NCI-H82 treated with DMSO at 0.1 percent for 48 hours (cell line): ENCODE data around the gene SEMA5A.
A peak's percentile ranks its signal among the peaks of the same experiment; 100 is the strongest.

Source experiments
- DNase-seq: peaks from one replicate; lab custom pipeline; 2025; ENCODE audit not compliant: unreplicated experiment; lab: John Stamatoyannopoulos, UW

Gene SEMA5A

DNA sequence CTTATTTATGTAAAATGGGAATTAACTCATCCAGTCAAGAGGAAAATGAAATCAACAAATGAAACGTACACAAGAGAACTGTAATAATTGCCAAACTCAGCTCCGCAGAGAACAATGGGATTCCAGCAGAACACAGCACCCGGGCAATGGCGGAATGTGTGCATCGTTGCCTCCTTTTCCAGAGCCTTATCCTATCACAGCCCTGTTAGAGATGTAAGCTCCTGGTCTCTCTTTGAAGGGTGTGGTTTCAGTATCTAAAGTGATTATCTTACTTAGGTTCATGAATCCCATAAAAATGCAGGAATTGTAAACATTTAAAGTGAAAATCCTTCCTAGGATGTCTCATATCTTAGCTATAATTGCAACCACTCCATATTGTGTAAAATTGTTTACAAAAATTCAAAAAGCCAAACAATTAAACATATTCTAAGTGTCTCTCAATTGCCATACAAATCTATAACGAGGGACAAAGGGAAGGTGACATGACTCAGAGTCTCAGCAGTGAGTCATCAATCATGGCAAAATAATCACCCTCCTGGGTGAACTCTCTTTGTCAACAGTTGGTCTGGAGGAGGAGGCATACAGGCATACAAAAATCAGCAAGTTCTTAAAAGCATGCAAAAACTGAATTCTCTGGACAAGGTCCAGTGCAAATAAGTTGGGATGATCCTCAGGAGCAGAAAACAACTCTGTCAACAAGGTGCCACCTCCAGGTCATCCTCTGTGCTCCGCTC is 22.6 kb downstream of the SEMA5A start:
- DNase-seq = no peak

GRCh38 chr5:9519537-9519936 is 26.3 kb downstream of the SEMA5A start:
- no peak for DNase-seq

DNA sequence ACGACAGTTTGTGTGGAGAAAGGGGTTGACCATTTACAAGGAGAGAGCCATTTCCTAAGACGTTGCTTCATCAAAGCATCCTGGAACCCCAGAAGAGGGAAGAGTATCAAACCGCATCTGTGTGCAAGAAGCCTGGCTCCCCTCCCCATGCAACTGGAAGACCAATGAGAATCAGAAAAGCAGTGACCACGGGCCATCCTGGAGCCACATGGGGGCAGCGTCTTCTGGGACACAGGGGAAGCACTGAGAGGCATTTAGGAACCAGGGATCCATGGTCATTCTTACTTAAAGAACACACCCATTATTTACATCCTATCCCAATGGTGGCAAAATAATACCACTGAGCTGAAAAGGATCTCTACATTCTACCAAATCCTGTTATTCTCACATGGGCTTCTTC is 29.3 kb downstream of the SEMA5A start:
- no peak for DNase-seq

- DNase-seq = no peak
Measured at GRCh38 chr5:9515436-9515835, 30.4 kb downstream of the SEMA5A start.

- no peak for DNase-seq
Measured at GRCh38 chr5:9514968-9515367, 30.9 kb downstream of the SEMA5A start.

GRCh38 chr5:9513827-9514226 is 32.0 kb downstream of the SEMA5A start:
- no peak for DNase-seq

GRCh38 chr5:9512457-9512856 is 33.4 kb downstream of the SEMA5A start:
- DNase-seq = no peak

DNA sequence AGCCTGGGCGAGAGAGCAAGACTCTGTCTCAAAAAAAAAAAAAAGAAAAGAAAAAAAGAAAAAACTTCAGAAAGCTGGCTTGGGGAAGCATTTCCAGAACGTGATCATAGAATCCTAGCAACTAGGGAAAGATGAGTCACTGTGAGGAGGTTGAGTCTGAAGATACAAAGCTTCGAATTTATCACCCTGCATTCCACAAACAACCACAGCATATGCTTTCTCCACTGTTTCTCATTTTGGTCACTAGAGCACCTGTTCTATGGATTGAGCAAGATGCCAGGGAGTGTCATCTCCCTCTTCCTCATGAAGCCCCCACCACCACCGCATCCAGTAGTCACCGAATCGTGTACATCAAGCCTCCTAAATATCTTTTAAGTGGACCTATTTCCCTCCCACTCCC is 37.9 kb downstream of the SEMA5A start:
- DNase-seq = no peak

DNA sequence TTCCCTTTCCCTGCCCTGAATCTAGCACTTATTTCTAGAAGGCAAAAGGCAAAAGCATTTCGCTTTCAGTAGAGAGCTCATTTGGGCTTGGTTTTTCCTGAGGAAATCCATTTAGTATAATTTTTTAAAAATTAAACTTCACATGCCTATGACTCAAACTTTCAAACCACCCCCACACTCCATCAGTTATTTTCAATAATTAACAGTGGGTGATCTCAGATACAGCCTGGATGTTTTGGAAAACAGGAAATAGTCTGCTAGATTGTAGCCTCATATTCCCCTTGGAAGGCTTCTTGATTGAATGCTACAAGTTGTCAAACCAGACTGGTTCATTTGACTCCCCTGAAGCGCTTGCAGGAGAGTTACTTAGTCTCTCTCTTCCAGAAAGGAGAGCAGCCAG is 40.6 kb downstream of the SEMA5A start:
- DNase-seq = no peak

DNA sequence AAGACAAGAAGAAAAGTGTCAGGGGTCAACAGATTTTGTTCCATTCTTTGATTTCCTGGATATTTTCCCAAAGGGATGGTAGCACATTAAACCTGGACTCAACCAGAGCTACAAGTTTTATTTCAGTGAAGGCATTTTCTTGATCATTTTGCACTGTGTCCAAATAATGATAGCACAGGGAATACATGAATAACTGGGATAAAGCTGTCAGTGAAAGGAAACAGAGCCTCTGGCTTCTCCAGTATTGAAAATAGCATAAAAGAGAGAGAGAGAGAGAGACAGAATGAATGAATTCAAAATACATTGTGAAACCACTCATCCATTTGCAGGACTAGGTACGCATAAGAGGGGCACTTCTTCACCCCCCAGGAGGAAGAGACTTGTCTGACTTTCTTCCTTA is 43.0 kb downstream of the SEMA5A start:
- DNase-seq = no peak

GRCh38 chr5:9502050-9502834 is 43.6 kb downstream of the SEMA5A start:
- DNase-seq = no peak

DNA sequence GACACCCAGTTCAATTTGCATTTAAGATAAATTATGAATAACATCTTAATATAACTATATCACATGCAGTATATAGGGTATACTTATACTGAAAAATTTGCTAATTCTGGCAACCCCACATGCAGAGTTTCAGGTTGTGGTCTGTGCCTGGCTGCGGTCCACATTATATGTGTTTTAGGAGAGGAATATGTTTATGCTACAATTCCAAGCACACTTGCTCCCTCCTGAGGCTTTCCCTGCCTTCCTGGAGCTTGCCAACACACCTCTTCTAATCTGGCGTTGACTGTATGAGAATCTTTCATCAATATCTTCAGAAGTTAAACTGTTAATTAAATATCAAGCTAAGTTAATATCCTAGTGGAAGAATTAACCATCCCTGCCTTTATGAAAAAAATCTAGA is 45.2 kb downstream of the SEMA5A start:
- no peak for DNase-seq

GRCh38 chr5:9500193-9500592 is 45.7 kb downstream of the SEMA5A start:
- no peak for DNase-seq

GRCh38 chr5:9499498-9499876 is 46.4 kb downstream of the SEMA5A start:
- DNase-seq = no peak

- peak; percentile 5 for DNase-seq
Measured at GRCh38 chr5:9498541-9499497, 47.1 kb downstream of the SEMA5A start.

DNA sequence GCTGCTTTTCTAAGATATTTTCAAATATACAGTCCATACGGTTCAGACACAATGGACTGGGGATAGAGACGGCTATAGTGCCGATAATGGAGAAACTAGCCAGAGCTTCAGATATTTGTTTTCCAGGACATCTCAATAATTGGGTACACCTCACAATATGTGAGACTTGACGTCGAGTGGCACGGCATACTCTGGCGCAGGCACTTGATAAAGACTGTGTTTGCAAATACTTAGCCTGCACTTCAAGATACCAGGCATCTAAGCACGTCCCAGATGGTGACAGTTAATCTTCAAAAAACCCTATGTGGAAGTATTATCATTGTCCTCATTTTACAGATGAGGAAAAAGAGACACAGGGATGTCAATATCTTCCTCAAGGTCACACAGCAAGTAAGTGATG is 48.5 kb downstream of the SEMA5A start:
- DNase-seq = no peak

- DNase-seq = no peak
Measured at GRCh38 chr5:9496801-9497200, 49.1 kb downstream of the SEMA5A start.

- DNase-seq = no peak
Measured at GRCh38 chr5:9495121-9495520, 50.8 kb downstream of the SEMA5A start.

- DNase-seq = no peak
Measured at GRCh38 chr5:9494301-9494700, 51.6 kb downstream of the SEMA5A start.

DNA sequence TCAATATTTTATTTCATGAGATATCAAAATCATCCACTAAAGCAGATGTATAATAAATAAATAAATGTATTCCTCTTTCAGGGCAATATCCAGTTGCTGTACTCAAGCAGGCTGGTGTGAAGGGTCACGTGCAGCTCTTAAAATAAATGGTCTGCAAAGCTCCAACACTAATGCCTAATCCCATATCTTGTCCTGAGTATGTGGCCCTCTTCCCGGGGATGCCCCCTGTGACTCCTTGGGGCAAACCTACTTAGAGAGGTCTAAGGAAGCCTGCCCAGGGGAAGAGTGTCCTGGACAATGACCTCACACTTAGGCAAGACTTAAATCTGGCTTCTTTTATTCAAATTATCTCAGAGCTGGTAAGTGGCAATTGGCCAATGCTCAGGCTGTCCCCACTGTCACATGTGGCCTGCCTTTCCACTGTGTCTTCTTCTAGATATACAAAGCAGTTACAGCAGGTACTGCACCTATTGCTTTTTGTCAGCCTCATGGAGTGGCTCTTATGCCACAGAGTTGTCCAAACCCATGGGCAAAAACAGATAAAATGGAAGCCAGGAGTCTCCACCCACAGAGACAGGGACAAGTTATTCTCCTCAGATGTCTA is 55.3 kb downstream of the SEMA5A start:
- DNase-seq = no peak

- no peak for DNase-seq
Measured at GRCh38 chr5:9483779-9484178, 62.1 kb downstream of the SEMA5A start.
